Mononuclear cell (primary cell): ENCODE measurements around the gene TRIM71. TPM values are rescaled to one million over a fixed set of nuclear protein-coding genes. Genes with fewer than 3 reads are reported as not detected.

ENCODE experiments used
- H3K27me3 ChIP-seq: 2 replicates; pipeline ENCODE4 v1.6.0; 2011; ENCODE audit warnings: low read length, control low read depth; ENCODE audit not compliant: insufficient read depth
- H3K4me1 ChIP-seq: 2 replicates; pipeline ENCODE4 v1.5.1; 2011; ENCODE audit warnings: mild to moderate bottlenecking, low read length, control low read depth; ENCODE audit not compliant: insufficient read depth
- H3K4me3 ChIP-seq: 2 replicates; pipeline ENCODE4 v1.5.1; 2011; ENCODE audit warnings: mild to moderate bottlenecking, low read length, moderate library complexity
- H3K9me3 ChIP-seq: 2 replicates; pipeline ENCODE4 v1.5.1; 2011; ENCODE audit warnings: low read depth, mild to moderate bottlenecking, control low read depth, low read length
- total RNA-seq: library from RNA; depleted of rRNA; stranded (reverse); fragments of >200 nt; gene quantifications from one replicate; pipeline ENCODE4 v1.2.3, GENCODE V29; 2012

The TRIM71 gene
- total RNA-seq, 1 donor = 0.10 TPM

DNA sequence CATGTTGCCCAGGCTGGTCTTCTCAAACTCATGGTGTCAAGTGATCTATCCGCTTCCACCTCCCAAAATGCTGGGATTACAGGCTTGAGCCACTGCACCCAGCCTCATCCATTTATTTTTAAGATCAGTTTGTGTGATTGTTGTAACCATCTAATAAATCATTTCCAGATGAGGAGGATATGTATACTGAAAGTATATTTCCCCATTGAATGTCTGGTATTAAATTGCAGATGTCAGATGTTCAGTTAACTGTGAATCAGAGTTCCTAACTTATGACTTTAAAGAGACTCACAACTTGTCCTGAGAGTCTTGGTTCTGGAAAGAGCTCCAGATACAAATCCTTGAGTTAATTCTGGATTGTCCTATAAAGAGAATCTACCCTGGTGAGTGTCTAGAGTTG lies 62.4 kb downstream of the TRIM71 start:
- H3K4me1 ChIP-seq = no peaks in the 10 kb centered on the region
- H3K27me3 ChIP-seq = no peaks in the 10 kb centered on the region
- H3K4me3 ChIP-seq = no peak overlapping the region
- H3K9me3 ChIP-seq = no peaks in the 10 kb centered on the region

DNA sequence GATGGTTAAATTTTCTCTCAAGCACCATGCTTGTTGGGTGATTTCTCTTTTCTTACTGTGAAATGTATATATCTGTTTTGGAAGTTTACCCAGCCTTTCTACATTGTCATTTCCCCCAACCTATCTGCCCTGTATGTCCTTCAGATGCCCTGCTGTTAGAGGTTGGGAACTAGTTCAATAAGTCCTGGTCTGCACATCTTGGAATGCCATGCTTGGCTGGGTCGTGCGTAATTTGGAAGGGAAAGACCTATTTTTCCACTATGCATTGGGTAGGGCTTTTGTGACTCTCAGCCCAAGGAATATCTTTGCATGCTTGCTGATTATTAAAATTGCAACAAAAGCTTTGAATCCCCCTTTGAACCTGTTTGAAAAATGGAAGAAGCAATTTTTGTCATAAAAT lies 63.8 kb downstream of the TRIM71 start:
- H3K9me3 ChIP-seq = no peaks in the 10 kb centered on the region
- H3K27me3 ChIP-seq = no peaks in the 10 kb centered on the region
- no peaks in the 10 kb centered on the region for H3K4me1 ChIP-seq
- H3K4me3 ChIP-seq = no peak overlapping the region

- Histone ChIP-seq H3K4me3 (no peak overlapping the region), H3K9me3 (no peaks in the 10 kb centered on the region), H3K27me3 (no peaks in the 10 kb centered on the region), H3K4me1 (no peaks in the 10 kb centered on the region)
These were observed 64.4 kb downstream of the TRIM71 start for GRCh38 chr3:32882189-32882588.

- H3K9me3 ChIP-seq = no peaks in the 10 kb centered on the region
- no peaks in the 10 kb centered on the region for H3K27me3 ChIP-seq
- H3K4me1 ChIP-seq = no peaks in the 10 kb centered on the region
- no peak overlapping the region for H3K4me3 ChIP-seq
These were observed 64.8 kb downstream of the TRIM71 start for GRCh38 chr3:32882603-32883025.

DNA sequence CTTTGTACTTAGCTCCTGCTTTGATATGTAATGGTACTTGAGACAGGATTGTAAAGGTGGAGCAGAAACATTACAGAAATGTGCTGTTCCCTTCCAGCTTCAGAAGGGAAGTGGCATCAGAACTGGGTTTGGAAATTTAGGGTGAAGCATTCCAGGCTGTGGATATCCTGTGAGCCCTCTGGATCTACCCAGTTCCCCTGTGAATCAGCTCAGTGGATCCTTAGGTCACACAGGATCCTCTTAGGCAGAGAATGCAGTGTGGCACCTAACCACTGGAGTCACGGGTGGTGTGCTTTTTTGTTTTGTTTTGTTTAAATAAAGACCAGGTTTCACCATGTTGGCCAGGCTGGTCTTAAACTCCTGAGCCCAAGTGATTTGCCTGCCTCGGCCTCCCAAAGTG lies 66.0 kb downstream of the TRIM71 start:
- Histone ChIP-seq H3K4me3 (no peak overlapping the region), H3K4me1 (peaks cover 4% of the 10 kb centered on the region), H3K9me3 (no peaks in the 10 kb centered on the region), H3K27me3 (no peaks in the 10 kb centered on the region)

GRCh38 chr3:32884591-32884990 lies 66.8 kb downstream of the TRIM71 start:
- Histone ChIP-seq H3K4me1 (peaks cover 7% of the 10 kb centered on the region), H3K4me3 (no peak overlapping the region), H3K27me3 (no peaks in the 10 kb centered on the region), H3K9me3 (no peaks in the 10 kb centered on the region)

- Histone ChIP-seq H3K9me3 (no peaks in the 10 kb centered on the region), H3K27me3 (no peaks in the 10 kb centered on the region)
These were observed 67.6 kb downstream of the TRIM71 start for GRCh38 chr3:32885283-32885901.

DNA sequence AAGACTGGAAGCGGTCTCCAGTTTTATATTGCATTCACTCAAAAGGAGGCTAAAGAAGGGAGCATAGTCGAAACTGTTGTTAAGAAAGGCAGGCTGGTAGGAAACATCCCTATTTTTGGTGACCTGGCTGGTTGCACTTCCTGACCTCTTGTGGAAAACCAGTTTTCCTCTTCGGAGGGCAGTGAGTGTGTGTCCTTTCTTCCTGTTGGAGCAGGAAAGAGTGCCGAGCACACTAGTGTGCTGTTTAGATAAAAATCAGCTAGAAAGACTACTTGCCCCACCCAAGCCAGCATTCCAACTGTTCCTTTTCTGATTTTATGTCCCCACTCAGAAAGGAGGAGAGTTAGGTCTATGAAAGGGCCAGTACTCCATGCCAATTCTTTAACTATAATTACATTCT lies 68.5 kb downstream of the TRIM71 start:
- Histone ChIP-seq H3K4me1 (peaks cover 7% of the 10 kb centered on the region), H3K9me3 (no peaks in the 10 kb centered on the region), H3K27me3 (no peaks in the 10 kb centered on the region), H3K4me3 (no peak overlapping the region)

More at GRCh38 chr3:32885283-32885901, 67.6 kb downstream of the TRIM71 start:
- H3K4me3 ChIP-seq = no peak overlapping the region
- H3K4me1 ChIP-seq = peaks cover 7% of the 10 kb centered on the region

DNA sequence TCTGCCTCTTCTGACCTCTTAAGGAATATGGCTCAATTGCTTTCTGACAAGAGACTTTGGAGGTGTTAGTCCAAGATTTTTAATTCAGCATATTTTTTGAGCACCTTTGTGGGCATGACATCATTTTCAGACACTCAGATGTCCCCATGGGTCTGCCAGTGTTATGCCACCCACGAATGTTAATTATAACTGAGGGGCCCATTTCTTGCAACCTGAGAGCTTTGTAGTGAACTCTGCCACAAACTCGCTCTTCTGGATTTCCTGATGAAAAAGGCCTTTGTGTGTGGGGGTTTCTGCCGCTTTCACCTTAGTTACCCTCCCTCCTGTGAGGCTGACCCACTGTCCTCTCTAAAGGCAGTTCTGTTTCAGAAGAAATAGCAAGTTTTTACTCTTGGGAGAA lies 69.1 kb downstream of the TRIM71 start:
- Histone ChIP-seq H3K27me3 (no peaks in the 10 kb centered on the region), H3K4me1 (peaks cover 7% of the 10 kb centered on the region), H3K4me3 (no peak overlapping the region), H3K9me3 (no peaks in the 10 kb centered on the region)

- Histone ChIP-seq H3K4me3 (no peak overlapping the region), H3K4me1 (peaks cover 7% of the 10 kb centered on the region), H3K27me3 (no peaks in the 10 kb centered on the region), H3K9me3 (no peaks in the 10 kb centered on the region)
These were observed 70.9 kb downstream of the TRIM71 start for GRCh38 chr3:32888739-32889138.

DNA sequence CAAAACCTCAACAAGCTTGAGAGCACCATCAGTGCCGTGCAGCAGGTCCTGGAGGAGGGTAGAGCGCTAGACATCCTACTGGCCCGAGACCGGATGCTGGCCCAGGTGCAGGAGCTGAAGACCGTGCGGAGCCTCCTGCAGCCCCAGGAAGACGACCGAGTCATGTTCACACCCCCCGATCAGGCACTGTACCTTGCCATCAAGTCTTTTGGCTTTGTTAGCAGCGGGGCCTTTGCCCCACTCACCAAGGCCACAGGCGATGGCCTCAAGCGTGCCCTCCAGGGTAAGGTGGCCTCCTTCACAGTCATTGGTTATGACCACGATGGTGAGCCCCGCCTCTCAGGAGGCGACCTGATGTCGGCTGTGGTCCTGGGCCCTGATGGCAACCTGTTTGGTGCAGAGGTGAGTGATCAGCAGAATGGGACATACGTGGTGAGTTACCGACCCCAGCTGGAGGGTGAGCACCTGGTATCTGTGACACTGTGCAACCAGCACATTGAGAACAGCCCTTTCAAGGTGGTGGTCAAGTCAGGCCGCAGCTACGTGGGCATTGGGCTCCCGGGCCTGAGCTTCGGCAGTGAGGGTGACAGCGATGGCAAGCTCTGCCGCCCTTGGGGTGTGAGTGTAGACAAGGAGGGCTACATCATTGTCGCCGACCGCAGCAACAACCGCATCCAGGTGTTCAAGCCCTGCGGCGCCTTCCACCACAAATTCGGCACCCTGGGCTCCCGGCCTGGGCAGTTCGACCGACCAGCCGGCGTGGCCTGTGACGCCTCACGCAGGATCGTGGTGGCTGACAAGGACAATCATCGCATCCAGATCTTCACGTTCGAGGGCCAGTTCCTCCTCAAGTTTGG lies 72.9 kb downstream of the TRIM71 start:
- no peaks in the 10 kb centered on the region for H3K9me3 ChIP-seq
- H3K4me1 ChIP-seq = peaks cover 7% of the 10 kb centered on the region
- H3K27me3 ChIP-seq = no peaks in the 10 kb centered on the region
- H3K4me3 ChIP-seq = no peak overlapping the region

DNA sequence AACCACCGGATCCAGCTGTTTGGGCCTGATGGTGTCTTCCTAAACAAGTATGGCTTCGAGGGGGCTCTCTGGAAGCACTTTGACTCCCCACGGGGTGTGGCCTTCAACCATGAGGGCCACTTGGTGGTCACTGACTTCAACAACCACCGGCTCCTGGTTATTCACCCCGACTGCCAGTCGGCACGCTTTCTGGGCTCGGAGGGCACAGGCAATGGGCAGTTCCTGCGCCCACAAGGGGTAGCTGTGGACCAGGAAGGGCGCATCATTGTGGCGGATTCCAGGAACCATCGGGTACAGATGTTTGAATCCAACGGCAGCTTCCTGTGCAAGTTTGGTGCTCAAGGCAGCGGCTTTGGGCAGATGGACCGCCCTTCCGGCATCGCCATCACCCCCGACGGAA lies 73.6 kb downstream of the TRIM71 start:
- no peak overlapping the region for H3K4me3 ChIP-seq
- no peaks in the 10 kb centered on the region for H3K9me3 ChIP-seq
- H3K4me1 ChIP-seq = peaks cover 7% of the 10 kb centered on the region
- H3K27me3 ChIP-seq = no peaks in the 10 kb centered on the region

- H3K27me3 ChIP-seq = no peaks in the 10 kb centered on the region
- H3K9me3 ChIP-seq = no peaks in the 10 kb centered on the region
- peaks cover 7% of the 10 kb centered on the region for H3K4me1 ChIP-seq
- H3K4me3 ChIP-seq = no peak overlapping the region
These were observed 75.1 kb downstream of the TRIM71 start for GRCh38 chr3:32892625-32893598.

GRCh38 chr3:32894977-32895376 lies 77.2 kb downstream of the TRIM71 start:
- no peaks in the 10 kb centered on the region for H3K4me1 ChIP-seq

DNA sequence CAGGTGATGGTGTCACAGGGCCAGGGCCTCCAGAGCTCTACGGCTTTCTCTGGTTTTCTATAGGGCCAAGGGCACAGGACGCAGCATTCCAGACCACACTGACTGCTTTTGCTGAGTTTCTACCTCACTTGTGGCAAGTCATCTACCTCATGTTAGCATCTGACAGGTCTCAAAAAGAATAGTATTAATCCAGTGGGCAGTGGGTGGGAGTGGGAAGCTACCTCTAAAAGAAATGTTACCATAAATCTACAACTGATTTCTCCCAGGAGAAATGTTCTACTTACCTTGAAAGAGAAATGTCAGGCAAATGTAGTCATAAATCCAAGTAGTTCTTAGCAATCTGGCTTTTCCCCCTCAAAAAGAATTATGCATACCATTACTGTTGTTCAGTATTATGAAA lies 77.9 kb downstream of the TRIM71 start:
- no peaks in the 10 kb centered on the region for H3K9me3 ChIP-seq
- no peak overlapping the region for H3K4me3 ChIP-seq
- H3K4me1 ChIP-seq = no peaks in the 10 kb centered on the region
- H3K27me3 ChIP-seq = no peaks in the 10 kb centered on the region

More at GRCh38 chr3:32894977-32895376, 77.2 kb downstream of the TRIM71 start:
- Histone ChIP-seq H3K4me3 (no peak overlapping the region), H3K27me3 (no peaks in the 10 kb centered on the region), H3K9me3 (no peaks in the 10 kb centered on the region)
